SK-N-SH treated with all-trans-retinoic acid at 6 μM for 48 hours (cell line): Measurements from ENCODE around the gene CLPSL2.
A peak's percentile ranks its signal among the peaks of the same experiment; 100 is the strongest.

Experiments
- ATAC-seq: fragments of 200-7000 bp; cut with Tn5 transposase; 3 replicates; pipeline ENCODE4 v1.9.1; 2020; ENCODE audit warnings: mild to moderate bottlenecking, moderate library complexity
- ARNTL ChIP-seq: fragments of 450-650 bp; formaldehyde crosslinking; IDR thresholded peaks from 2 replicates; pipeline ENCODE4 v1.5.0; 2020; ENCODE audit warnings: low read depth, mild to moderate bottlenecking, moderate library complexity, borderline replicate concordance
- BACH2 ChIP-seq: fragments of 250-450 bp; sonication (Bioruptor Pico); IDR thresholded peaks from 2 replicates; pipeline ENCODE4 v1.9.0; 2021; ENCODE audit warnings: mild to moderate bottlenecking, borderline replicate concordance
- CREB5 ChIP-seq: fragments of 250-450 bp; sonication (Bioruptor Pico); IDR thresholded peaks from 2 replicates; pipeline ENCODE4 v1.5.1; 2020; ENCODE audit warnings: low read depth, mild to moderate bottlenecking, moderate library complexity
- CSRNP3 ChIP-seq: fragments of 250-450 bp; sonication (Bioruptor Pico); IDR thresholded peaks from 2 replicates; pipeline ENCODE4 v1.5.1; 2021; ENCODE audit warnings: mild to moderate bottlenecking, moderate library complexity
- ESRRG ChIP-seq: fragments of 250-450 bp; sonication (Bioruptor Pico); IDR thresholded peaks from 2 replicates; pipeline ENCODE4 v1.6.1; 2021; ENCODE audit warnings: mild to moderate bottlenecking
- GLIS3 ChIP-seq: fragments of 250-450 bp; sonication (Bioruptor Pico); IDR thresholded peaks from 2 replicates; pipeline ENCODE4 v1.5.0; 2020; ENCODE audit warnings: mild to moderate bottlenecking, moderate library complexity
- ISL1 ChIP-seq: fragments of 250-450 bp; sonication (Bioruptor Pico); IDR thresholded peaks from 2 replicates; pipeline ENCODE4 v2.1.2; 2022; ENCODE audit warnings: mild to moderate bottlenecking, moderate library complexity
- PATZ1 ChIP-seq: fragments of 250-450 bp; sonication (Bioruptor Pico); IDR thresholded peaks from 2 replicates; pipeline ENCODE4 v1.8.0; 2020; ENCODE audit warnings: mild to moderate bottlenecking, moderate library complexity, borderline replicate concordance
- SNAI2 ChIP-seq: fragments of 250-450 bp; sonication (Bioruptor Pico); IDR thresholded peaks from 2 replicates; pipeline ENCODE4 v1.5.0; 2020; ENCODE audit warnings: mild to moderate bottlenecking, moderate library complexity
- TCF4 ChIP-seq: fragments of 250-450 bp; sonication (Bioruptor Pico); IDR thresholded peaks from 2 replicates; pipeline ENCODE4 v1.8.0; 2021; ENCODE audit warnings: mild to moderate bottlenecking, moderate library complexity, borderline replicate concordance
- TSHZ2 ChIP-seq: fragments of 250-450 bp; sonication (Bioruptor Pico); IDR thresholded peaks from 2 replicates; pipeline ENCODE4 v1.5.0; 2020; ENCODE audit warnings: mild to moderate bottlenecking, moderate library complexity
- ZNF565 ChIP-seq: fragments of 450-650 bp; formaldehyde crosslinking; conservative IDR thresholded peaks from 2 replicates; pipeline ENCODE4 v1.5.0; 2020; ENCODE audit warnings: low read depth, mild to moderate bottlenecking, moderate library complexity
- ZNF70 ChIP-seq: fragments of 450-650 bp; formaldehyde crosslinking; IDR thresholded peaks from 2 replicates; pipeline ENCODE4 v1.5.0; 2020; ENCODE audit warnings: mild to moderate bottlenecking, moderate library complexity

CLPSL2 gene

GRCh38 chr6:35729722-35730121 lies 46.7 kb upstream of the CLPSL2 start (continued):
- no peak for TF ChIP-seq TSHZ2 (CRISPR knock-in tag)
- TF ChIP-seq BACH2 (CRISPR knock-in tag) = no peak
- no peak for TF ChIP-seq SNAI2 (CRISPR knock-in tag)

- ATAC-seq = peak; percentile 3
- TF ChIP-seq ZNF70 (no peak), CSRNP3 (CRISPR knock-in tag) (no peak), PATZ1 (CRISPR knock-in tag) (no peak), CREB5 (CRISPR knock-in tag) (no peak), ARNTL (CRISPR knock-in tag) (no peak), ZNF565 (CRISPR knock-in tag) (no peak), ISL1 (CRISPR knock-in tag) (no peak), ESRRG (CRISPR knock-in tag) (no peak)
Observed at GRCh38 chr6:35730745-35731413, 45.5 kb upstream of the CLPSL2 start.

GRCh38 chr6:35731414-35731735 lies 45.0 kb upstream of the CLPSL2 start:
- no peak for TF ChIP-seq GLIS3 (CRISPR knock-in tag)
- TF ChIP-seq BACH2 (CRISPR knock-in tag) = 0 out of 2 replicates have a peak, but pooled peaks have one; percentile 31
- no peak for TF ChIP-seq CSRNP3 (CRISPR knock-in tag)
- no peak for TF ChIP-seq CREB5 (CRISPR knock-in tag)
- ATAC-seq = peak; percentile 66

- TF ChIP-seq TSHZ2 (CRISPR knock-in tag) = no peak
- TF ChIP-seq TCF4 (CRISPR knock-in tag) = peak; percentile 28; the same call in 1 of the 2 replicates
- peak; percentile 60; the same call in 1 of the 2 replicates for TF ChIP-seq GLIS3 (CRISPR knock-in tag)
- peak; percentile 93; the same call in 1 of the 2 replicates for TF ChIP-seq PATZ1 (CRISPR knock-in tag)
- ATAC-seq = peak; percentile 67
Observed at GRCh38 chr6:35731736-35732532, 44.5 kb upstream of the CLPSL2 start.
